ENCODE data around the gene PCDH7. TPM values are rescaled to one million over a fixed set of nuclear protein-coding genes. Genes with fewer than 3 reads are reported as not detected.

Gene PCDH7
- total and polyA plus RNA-seq, 4 donors: 0.75 to 57.6 (median 5.3) TPM

GRCh38 chr4:30760551-30760950, 40.4 kb downstream of the PCDH7 start:
- peaks cover 0 to 6% (median 2%) of the 10 kb centered on the region in 4 donors for H3K36me3 ChIP-seq (ENCODE audit: control insufficient read depth in 4 of 4, insufficient read depth in 4 of 4, low read length in 4 of 4)
- no peak overlapping the region for H3K9ac ChIP-seq (ENCODE audit: insufficient read depth in 1 of 2, low read length in 2 of 2)
- H3K27ac ChIP-seq (ENCODE audit: low read depth in 1 of 2, low read length in 1 of 2): no peak overlapping the region
- TF ChIP-seq CTCF (IDR thresholded peaks at IDR 0.05; ENCODE audit: control extremely low read depth, extremely low read depth): no peak
- no peak for DNase-seq
- H3K9me3 ChIP-seq (ENCODE audit: control insufficient read depth in 4 of 4, insufficient read depth in 3 of 4, low read length in 3 of 4): no peaks in the 10 kb centered on the region
- no peaks in the 10 kb centered on the region for H3K27me3 ChIP-seq (ENCODE audit: control insufficient read depth in 3 of 3, insufficient read depth in 3 of 3, low read length in 2 of 3)
- H3K4me1 ChIP-seq (ENCODE audit: control insufficient read depth in 5 of 5, insufficient read depth in 5 of 5, low read length in 5 of 5): peaks cover 0 to 12% (median 0%) of the 10 kb centered on the region in 5 donors
- H3K4me3 ChIP-seq: no peak overlapping the region
- no peak for ATAC-seq (ENCODE audit: insufficient read depth, low FRiP score)

GRCh38 chr4:30763321-30763727, 43.2 kb downstream of the PCDH7 start:
- DNase-seq: no peak
- 67 to 76% methylated on average over 3 of the region's 3 CpGs for WGBS, 2 donors

GRCh38 chr4:30765022-30765421, 44.9 kb downstream of the PCDH7 start:
- H3K4me1 ChIP-seq (ENCODE audit: control insufficient read depth in 5 of 5, insufficient read depth in 5 of 5, low read length in 5 of 5): peaks cover 0 to 20% (median 11%) of the 10 kb centered on the region in 5 donors
- H3K4me3 ChIP-seq: no peak overlapping the region
- TF ChIP-seq CTCF (IDR thresholded peaks at IDR 0.05; ENCODE audit: control extremely low read depth, extremely low read depth): no peak
- DNase-seq (no peak), ATAC-seq (ENCODE audit: insufficient read depth, low FRiP score) (no peak)
- H3K27ac ChIP-seq (ENCODE audit: low read depth in 1 of 2, low read length in 1 of 2): no peak overlapping the region
- H3K36me3 ChIP-seq (ENCODE audit: control insufficient read depth in 4 of 4, insufficient read depth in 4 of 4, low read length in 4 of 4): no peaks in the 10 kb centered on the region
- H3K9me3 ChIP-seq (ENCODE audit: control insufficient read depth in 4 of 4, insufficient read depth in 3 of 4, low read length in 3 of 4): no peaks in the 10 kb centered on the region
- WGBS, 2 donors: 55 to 62% methylated on average over 4 of the region's 4 CpGs
- no peak overlapping the region for H3K9ac ChIP-seq (ENCODE audit: insufficient read depth in 1 of 2, low read length in 2 of 2)
- no peaks in the 10 kb centered on the region for H3K27me3 ChIP-seq (ENCODE audit: control insufficient read depth in 3 of 3, insufficient read depth in 3 of 3, low read length in 2 of 3)

More at GRCh38 chr4:30763321-30763727, 43.2 kb downstream of the PCDH7 start:
- Histone ChIP-seq H3K9me3 (ENCODE audit: control insufficient read depth in 4 of 4, insufficient read depth in 3 of 4, low read length in 3 of 4) (no peaks in the 10 kb centered on the region), H3K36me3 (ENCODE audit: control insufficient read depth in 4 of 4, insufficient read depth in 4 of 4, low read length in 4 of 4) (no peaks in the 10 kb centered on the region), H3K27ac (ENCODE audit: low read depth in 1 of 2, low read length in 1 of 2) (no peak overlapping the region), H3K27me3 (ENCODE audit: control insufficient read depth in 3 of 3, insufficient read depth in 3 of 3, low read length in 2 of 3) (no peaks in the 10 kb centered on the region), H3K9ac (ENCODE audit: insufficient read depth in 1 of 2, low read length in 2 of 2) (no peak overlapping the region), H3K4me1 (ENCODE audit: control insufficient read depth in 5 of 5, insufficient read depth in 5 of 5, low read length in 5 of 5) (peaks cover 0 to 15% (median 0%) of the 10 kb centered on the region in 5 donors), H3K4me3 (no peak overlapping the region)
- no peak for ATAC-seq (ENCODE audit: insufficient read depth, low FRiP score)
- TF ChIP-seq CTCF (IDR thresholded peaks at IDR 0.05; ENCODE audit: control extremely low read depth, extremely low read depth): no peak
